Ectodermal cell (in vitro differentiated cells): ENCODE measurements around the gene TSR2. TPM values are rescaled to one million over a fixed set of nuclear protein-coding genes. Genes with fewer than 3 reads are reported as not detected.

ENCODE experiments used
- H3K27ac ChIP-seq: 2 replicates; pipeline ENCODE4 v1.7.0; 2013; ENCODE audit warnings: mild to moderate bottlenecking, low read depth, low read length; ENCODE audit not compliant: insufficient read depth, poor library complexity, severe bottlenecking
- H3K27me3 ChIP-seq: 2 replicates; pipeline ENCODE4 v1.7.0; 2013; ENCODE audit warnings: mild to moderate bottlenecking, low read length; ENCODE audit not compliant: insufficient read depth, control insufficient read depth, poor library complexity, severe bottlenecking
- H3K36me3 ChIP-seq: one replicate; pipeline ENCODE4 v1.7.0; 2013; ENCODE audit warnings: low read length; ENCODE audit not compliant: control insufficient read depth, insufficient read depth
- H3K4me1 ChIP-seq: one replicate; pipeline ENCODE4 v1.7.0; 2013; ENCODE audit warnings: low read length; ENCODE audit not compliant: control insufficient read depth, insufficient read depth
- H3K4me3 ChIP-seq: 2 replicates; pipeline ENCODE4 v1.7.0; 2013; ENCODE audit warnings: low read depth, low read length, control low read depth; ENCODE audit not compliant: insufficient read depth
- H3K9me3 ChIP-seq: 2 replicates; pipeline ENCODE4 v1.7.0; 2013; ENCODE audit warnings: mild to moderate bottlenecking, low read length, moderate library complexity; ENCODE audit not compliant: control insufficient read depth
- WGBS, 2 experiments: methylation state at CpG; one replicate each; pipeline ENCODE4 v1.1.7; 2013; ENCODE audit warnings: missing lambda C conversion rate in 2 of 2; 5-methylcytosine and 5-hydroxymethylcytosine counted together
- polyA plus RNA-seq, 4 experiments: library from polyadenylated mRNA; stranded (reverse); fragments of 50-300 nt; gene quantifications; one replicate each; pipeline ENCODE4 v1.2.3, GENCODE V29; 2013

TSR2 gene, protein sequence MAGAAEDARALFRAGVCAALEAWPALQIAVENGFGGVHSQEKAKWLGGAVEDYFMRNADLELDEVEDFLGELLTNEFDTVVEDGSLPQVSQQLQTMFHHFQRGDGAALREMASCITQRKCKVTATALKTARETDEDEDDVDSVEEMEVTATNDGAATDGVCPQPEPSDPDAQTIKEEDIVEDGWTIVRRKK
- 36.6 TPM for polyA plus RNA-seq (2013, experiment 1 of 4)
- 36.8 TPM for polyA plus RNA-seq (2013, experiment 2 of 4)
- 26.3 TPM for polyA plus RNA-seq (2013, experiment 3 of 4)
- 30.2 TPM for polyA plus RNA-seq (2013, experiment 4 of 4)

DNA sequence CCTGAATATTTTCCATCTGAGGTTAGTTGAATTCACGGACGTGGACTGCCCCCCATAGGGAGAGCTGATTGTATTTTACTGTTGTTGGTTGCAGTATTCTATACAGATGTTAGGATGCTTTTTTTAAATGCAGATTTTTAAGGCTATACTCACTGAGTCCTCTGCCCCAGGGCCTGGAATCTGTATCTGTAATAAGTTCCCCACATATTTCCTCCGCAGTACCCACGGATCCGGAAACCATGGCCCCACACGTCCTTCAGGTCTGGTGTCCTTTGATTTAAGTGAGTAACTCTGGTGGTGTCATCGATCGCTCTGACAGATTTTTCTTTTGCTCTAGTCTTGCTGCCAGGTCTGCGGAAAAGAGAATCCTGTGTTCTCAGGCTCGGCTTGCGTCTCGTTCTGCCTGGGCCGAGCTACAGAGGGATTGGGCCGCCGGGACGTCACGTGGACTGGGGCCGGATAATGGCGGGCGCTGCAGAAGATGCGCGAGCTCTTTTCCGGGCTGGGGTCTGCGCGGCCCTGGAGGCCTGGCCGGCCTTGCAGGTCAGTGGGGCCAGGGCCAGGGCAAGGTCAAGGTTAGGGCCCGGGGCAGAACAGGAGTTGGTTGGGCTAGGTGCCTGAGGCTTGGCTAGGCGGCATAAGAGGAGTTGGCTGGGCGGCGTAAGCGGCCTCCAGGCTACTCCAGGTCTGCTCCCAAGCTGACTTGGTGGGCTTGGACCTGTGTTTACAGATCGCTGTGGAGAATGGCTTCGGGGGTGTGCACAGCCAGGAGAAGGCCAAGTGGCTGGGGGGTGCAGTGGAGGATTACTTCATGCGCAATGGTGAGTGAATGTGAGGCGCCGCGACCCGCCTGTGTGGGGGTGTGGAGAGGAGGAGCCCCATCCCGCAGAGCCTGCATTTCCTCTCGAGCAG is at the start of gene TSR2:
Gene TSR2 (plus strand): TSS at position 445 of the 912 bp plus-strand sequence. CDS start 18 bp downstream, at position 463.
- H3K4me3 ChIP-seq: peak within 1 kb of the TSS; percentile 68
- WGBS, 2 experiments: 0 to 1% methylated on average over 39 to 40 of the region's 40 CpGs
- H3K27ac ChIP-seq: no peak within 1 kb of the TSS

DNA sequence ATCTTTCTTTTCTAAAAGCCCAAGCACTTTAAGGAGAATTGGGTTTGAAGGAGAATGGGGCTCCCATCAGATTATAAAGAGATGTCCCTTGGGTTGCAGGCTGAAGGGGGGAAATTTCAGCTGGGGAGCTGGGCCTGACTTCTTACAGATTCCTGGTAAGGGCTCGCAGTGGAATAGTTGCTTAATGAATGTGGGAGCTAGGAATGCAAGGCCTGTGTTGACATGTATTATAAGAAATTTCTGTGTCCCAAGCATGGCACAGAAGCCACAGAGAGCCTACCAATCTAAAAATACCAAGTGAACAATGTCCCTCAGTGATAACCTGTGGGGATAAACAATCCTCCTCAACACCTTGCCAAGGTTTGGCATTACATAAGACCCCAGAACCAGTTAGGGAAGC is 43.1 kb upstream of the TSR2 start:
- H3K9me3 ChIP-seq: no peaks in the 10 kb centered on the region
- no peak overlapping the region for H3K4me3 ChIP-seq
- H3K4me1 ChIP-seq: no peaks in the 10 kb centered on the region
- H3K36me3 ChIP-seq: no peaks in the 10 kb centered on the region
- 73 to 100% methylated on average over 1 of the region's 1 CpG for WGBS, 2 experiments
- H3K27ac ChIP-seq: no peak overlapping the region
- no peaks in the 10 kb centered on the region for H3K27me3 ChIP-seq

More for the DNA sequence above, at the start of gene TSR2:
- Histone ChIP-seq H3K9me3 (no peaks in the 10 kb centered on the region), H3K4me1 (peaks cover 3% of the 10 kb centered on the region), H3K27me3 (no peaks in the 10 kb centered on the region), H3K36me3 (no peaks in the 10 kb centered on the region)

DNA sequence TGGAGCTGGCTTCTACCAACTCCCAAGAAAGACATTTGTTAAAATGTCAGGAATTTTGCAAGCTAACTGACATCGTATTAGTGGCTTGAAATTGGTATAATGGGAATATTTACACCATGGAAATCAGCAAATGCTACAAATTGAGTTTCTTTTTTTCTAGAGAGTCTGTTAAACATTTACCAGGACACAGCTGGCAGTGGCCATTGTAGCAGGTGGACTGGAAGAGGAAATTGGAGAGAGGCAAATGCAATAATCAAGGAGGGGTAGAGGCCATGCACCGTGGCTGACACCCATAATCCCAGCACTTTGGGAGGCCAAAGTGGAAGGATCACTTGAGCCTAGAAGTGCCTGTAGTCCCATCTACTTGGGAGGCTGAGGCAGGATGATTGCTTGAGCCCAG is 32.9 kb upstream of the TSR2 start:
- Histone ChIP-seq H3K4me1 (no peaks in the 10 kb centered on the region), H3K27me3 (no peaks in the 10 kb centered on the region), H3K27ac (no peak overlapping the region), H3K9me3 (no peaks in the 10 kb centered on the region), H3K36me3 (no peaks in the 10 kb centered on the region), H3K4me3 (no peak overlapping the region)
- 85 to 92% methylated on average over 2 of the region's 2 CpGs for WGBS, 2 experiments

DNA sequence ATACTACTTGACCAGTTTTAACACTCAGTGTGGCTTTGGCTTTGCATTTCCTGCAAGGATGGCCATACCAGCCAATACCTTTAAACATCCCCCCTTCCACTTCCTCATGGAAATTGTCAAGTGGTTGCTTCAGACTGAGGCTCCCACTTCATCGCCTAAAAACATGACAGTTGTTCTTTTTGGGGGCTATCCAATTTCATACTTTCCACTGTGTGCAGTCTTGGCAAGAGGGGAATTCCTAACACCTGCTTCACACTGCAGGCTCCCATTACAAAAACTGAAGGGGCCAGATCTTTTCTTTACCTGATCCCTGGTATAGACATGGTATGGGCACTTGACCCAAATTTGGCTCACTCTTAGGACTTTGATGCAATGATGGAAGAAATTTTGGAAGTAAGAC is 28.5 kb upstream of the TSR2 start:
- WGBS, 2 experiments: 95 to 100% methylated on average over 1 of the region's 1 CpG
- no peak overlapping the region for H3K4me3 ChIP-seq
- no peaks in the 10 kb centered on the region for H3K27me3 ChIP-seq
- H3K9me3 ChIP-seq: no peaks in the 10 kb centered on the region
- H3K27ac ChIP-seq: no peak overlapping the region
- no peaks in the 10 kb centered on the region for H3K4me1 ChIP-seq
- H3K36me3 ChIP-seq: no peaks in the 10 kb centered on the region

DNA sequence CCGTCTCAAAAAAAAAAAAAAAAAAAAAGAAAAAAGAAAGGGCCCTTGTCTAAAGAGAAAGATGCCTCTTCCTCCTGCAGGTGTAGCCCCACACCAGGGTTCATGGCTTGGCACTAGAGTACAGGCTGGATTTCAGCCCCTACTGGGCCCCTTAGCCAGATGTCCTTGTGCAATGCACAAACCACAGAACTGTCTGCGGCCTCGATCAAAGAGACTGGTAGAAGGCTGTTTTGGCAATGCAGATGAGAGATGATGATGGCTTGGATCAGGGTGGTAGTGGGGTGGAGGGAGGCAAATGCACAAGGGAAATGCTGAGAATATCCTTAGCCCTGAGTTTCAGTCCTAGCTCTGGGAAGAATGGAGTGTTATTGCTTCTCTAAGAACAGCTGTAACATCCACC is 26.5 kb upstream of the TSR2 start:
- Histone ChIP-seq H3K27me3 (no peaks in the 10 kb centered on the region), H3K4me3 (no peak overlapping the region)
- 86 to 100% methylated on average over 3 of the region's 3 CpGs for WGBS, 2 experiments

DNA sequence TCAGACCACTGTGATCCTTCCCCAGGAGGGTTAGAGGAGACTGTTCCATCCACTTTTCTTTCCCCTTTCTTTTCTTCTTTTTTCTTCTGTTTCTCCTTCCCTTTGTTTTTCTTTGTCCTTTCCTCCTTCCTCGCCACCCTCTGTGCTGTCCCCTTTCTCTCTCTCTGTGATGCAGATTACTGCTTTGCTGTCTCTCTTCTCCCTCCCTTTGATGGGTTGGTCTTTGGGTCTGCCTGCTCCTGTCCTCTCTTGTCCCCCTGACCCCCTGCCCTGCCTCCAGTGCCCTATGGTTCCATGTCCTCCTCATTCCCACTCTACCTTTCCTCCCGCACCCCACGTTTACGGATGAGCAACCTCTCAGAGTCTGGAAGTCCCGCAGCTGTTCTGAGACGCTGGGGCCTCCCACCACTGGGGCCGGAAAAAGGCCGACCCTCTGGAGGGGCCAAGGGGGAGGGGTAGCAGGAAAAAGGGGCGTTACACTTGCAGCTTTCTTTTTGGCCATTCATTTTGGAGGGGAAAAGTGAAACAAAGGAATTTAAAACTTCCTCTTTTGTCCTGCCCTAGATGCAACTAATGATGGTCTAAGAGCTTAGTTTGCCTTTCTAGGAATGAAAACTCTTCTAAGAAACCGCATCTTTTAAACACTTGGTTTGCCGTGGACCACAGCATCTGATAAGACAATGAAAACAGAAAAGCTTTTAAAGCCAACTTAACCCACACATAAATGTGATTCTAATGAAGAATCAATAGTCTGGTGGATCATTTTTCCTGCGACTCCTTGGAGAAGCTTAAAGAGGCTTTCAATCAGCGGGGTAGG is 24.5 kb upstream of the TSR2 start:
- Histone ChIP-seq H3K27ac (no peak overlapping the region), H3K9me3 (no peaks in the 10 kb centered on the region), H3K36me3 (no peaks in the 10 kb centered on the region), H3K4me3 (no peak overlapping the region), H3K27me3 (no peaks in the 10 kb centered on the region), H3K4me1 (no peaks in the 10 kb centered on the region)
- WGBS, 2 experiments: 40 to 50% methylated on average over 12 to 13 of the region's 13 CpGs

More for the DNA sequence above, 26.5 kb upstream of the TSR2 start:
- H3K36me3 ChIP-seq: no peaks in the 10 kb centered on the region
- no peak overlapping the region for H3K27ac ChIP-seq
- no peaks in the 10 kb centered on the region for H3K4me1 ChIP-seq
- H3K9me3 ChIP-seq: no peaks in the 10 kb centered on the region

DNA sequence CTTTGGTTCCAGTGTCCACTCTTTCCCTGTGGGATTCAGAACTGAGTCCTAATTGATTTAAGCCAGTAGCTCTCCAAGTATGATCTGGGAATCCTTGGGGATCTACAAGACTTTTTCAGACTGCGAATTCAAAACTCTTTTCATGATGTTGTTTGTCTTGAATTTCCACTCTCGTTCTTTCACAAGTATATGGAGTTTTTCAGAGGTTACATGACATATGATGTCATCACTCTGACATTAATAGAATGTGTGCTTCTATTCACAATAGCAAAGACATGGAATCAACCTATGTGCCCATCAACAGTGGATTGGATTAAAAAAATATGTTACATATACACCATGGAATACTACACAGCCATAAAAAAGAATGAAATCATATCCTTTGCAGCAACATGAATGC is 23.2 kb upstream of the TSR2 start:
- Histone ChIP-seq H3K4me3 (no peak overlapping the region), H3K27ac (no peak overlapping the region), H3K36me3 (no peaks in the 10 kb centered on the region), H3K9me3 (no peaks in the 10 kb centered on the region), H3K4me1 (no peaks in the 10 kb centered on the region), H3K27me3 (no peaks in the 10 kb centered on the region)
- WGBS, 2 experiments: 92 to 100% methylated on average over 1 to 2 of the region's 2 CpGs

DNA sequence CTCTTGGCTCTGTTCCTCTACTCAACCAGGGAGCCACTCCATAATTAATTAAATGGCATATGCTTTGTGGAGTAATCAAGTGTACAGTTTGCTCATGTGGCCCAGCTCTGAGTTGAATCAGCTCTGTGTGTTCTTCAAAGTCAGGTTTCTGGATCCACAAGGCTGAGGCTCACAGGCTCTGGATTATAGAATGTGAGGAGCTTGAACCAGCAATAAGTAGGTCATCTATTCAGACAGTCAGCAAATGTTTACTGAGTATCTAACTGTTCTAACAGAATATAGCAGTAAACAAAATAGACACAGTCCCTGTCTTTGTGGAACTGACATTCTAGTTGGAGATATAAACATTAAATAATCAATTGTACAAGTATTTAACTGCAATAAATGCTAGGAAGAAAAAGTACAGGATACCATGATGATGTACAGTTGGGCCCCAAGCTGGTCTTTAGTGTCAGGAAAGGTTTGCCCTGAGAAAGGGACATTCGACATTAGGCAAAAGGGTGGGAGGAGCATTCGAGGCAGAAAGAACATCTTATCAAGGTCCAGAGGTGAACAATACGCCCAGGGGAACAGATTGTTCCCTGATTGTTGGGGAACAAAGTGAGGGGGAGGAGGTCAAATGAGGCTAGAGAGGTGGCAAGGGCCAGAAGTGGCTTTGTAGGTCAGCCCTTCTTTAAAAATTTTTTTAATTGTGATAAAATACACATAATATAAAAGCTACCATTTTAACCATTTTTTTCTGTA is 20.5 kb upstream of the TSR2 start:
- no peaks in the 10 kb centered on the region for H3K9me3 ChIP-seq
- WGBS, 2 experiments: 85 to 90% methylated on average over 3 of the region's 3 CpGs
- no peaks in the 10 kb centered on the region for H3K36me3 ChIP-seq
- no peak overlapping the region for H3K27ac ChIP-seq
- H3K27me3 ChIP-seq: no peaks in the 10 kb centered on the region
- no peaks in the 10 kb centered on the region for H3K4me1 ChIP-seq
- H3K4me3 ChIP-seq: no peak overlapping the region

DNA sequence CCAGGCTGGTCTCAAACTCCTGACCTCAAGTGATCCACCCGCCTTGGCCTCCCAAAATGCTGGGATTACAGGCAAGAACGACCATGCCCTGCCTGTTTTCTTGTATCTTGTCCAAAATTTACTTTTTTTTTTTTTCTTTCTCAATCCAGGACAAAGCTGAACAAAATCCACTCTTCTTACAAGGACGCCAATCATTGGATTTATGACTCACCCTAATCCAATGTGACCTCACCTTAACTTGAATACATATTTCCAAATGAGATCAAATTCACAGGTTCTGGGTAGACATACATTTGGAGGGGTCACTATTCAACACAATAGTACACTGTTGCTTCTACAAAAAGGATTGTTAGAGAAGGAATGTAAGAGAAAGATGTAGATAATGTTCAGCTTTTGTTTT is 18.0 kb upstream of the TSR2 start:
- WGBS, 2 experiments: 93 to 97% methylated on average over 3 of the region's 3 CpGs
- Histone ChIP-seq H3K36me3 (no peaks in the 10 kb centered on the region), H3K27me3 (no peaks in the 10 kb centered on the region), H3K4me1 (no peaks in the 10 kb centered on the region), H3K9me3 (no peaks in the 10 kb centered on the region), H3K4me3 (no peak overlapping the region), H3K27ac (no peak overlapping the region)
